NCI-H128 (cell line): ENCODE data around the gene PRKG1.
"Not testable (repeated sequence)": the region's sequence is repeated elsewhere in the genome, so short reads cannot be mapped to it uniquely, and the experiment has no call there.

ENCODE experiments used
- DNase-seq: peaks from one replicate; lab custom pipeline; 2025; ENCODE audit not compliant: unreplicated experiment; lab: John Stamatoyannopoulos, UW

Gene PRKG1

DNA sequence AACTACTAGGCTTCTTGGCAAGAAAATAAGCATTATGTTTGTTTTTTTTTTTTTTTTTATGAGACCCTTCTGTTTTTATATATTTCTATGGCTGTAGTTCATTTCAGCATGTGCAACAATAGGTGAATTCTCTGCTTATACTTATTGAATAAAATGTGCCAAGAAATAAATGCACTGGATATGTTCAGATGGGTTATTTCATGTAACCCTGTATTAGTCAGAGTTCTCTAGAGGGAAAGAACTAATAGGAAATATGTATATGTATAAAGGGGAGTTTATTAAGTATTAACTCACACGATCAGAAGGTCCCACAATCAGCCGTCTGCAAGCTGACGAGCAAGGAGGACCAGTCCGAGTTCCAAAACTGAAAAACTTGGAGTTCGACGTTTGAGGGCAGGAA, 332.3 kb downstream of the PRKG1 start:
- no peak for DNase-seq

DNA sequence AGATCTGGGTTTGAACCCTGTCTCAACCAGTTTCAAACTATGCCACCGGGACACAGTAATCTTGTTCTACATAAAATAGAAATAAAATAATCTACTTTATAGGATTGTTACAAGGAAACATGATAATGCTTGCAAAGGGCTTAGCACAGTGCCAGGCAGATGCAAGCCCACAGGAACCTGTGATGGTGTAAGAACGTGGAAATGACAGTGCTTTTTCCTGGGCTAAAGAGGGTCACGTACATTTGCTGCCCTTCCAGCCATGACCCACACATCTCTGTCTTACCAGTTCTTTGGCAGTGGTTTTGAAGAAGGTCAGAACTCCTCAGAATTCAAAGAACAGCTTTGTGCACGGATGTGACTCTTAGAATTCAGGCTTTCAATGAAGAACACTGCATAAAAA, 342.2 kb downstream of the PRKG1 start:
- DNase-seq: no peak

DNA sequence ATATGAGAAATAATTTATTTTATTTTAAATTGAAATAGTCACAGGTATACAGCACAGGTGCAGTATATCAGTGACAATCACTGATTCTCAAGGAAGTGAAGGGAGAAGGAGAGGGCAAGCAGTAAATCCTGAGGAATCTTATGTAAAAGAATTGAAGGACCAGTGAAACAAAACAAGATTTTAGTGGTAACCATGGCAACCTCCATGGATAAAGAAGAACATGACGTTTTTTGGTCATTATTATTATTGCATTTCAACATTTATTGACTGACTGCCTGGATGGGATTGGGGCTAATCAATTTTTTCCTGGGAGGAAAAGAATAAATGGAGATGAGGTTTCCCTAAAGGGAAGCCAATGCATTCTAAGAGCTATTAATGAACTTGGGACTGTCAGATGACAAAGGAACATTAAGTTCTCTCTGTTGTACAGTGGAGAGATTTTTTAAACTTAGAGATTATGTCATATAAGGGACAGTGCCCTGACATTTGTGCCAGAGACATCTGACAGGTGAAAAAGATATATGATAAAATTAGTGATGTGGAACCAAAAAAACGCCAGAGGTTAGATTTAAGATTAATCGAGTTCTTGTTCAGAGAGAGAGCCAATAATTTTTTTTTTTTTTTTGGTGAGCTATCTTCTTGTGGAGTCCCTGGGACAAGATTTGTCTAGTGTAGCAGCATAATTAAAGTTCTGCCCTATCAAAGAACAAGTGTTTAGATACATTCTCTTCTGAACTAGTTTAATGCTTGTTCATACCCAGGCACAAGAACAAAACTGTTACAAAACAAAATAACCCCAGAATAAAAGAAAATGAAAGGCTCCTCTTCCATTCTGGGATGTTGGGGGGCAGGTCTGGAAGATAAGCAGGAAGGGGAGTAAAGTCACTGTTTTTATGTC, 345.2 kb downstream of the PRKG1 start:
- no peak for DNase-seq

DNA sequence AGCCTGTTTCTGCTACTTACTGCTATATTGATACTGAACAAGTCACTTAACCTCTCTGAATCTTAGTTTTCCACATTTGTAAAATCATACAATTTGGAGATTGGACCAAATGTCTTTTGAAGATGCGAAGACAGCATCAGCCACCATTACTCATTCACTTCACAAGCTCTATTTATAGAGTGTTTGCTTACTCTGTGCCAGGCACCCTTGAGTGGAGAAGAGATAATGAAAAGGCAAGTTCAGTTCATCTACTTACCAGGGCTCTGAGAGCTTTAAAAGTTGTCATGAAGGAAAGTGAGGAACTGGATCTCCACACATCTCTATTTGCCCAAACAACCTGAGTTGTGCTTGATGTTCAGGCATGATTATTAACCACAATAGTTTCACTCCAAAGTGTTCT, 347.6 kb downstream of the PRKG1 start:
- no peak for DNase-seq

DNA sequence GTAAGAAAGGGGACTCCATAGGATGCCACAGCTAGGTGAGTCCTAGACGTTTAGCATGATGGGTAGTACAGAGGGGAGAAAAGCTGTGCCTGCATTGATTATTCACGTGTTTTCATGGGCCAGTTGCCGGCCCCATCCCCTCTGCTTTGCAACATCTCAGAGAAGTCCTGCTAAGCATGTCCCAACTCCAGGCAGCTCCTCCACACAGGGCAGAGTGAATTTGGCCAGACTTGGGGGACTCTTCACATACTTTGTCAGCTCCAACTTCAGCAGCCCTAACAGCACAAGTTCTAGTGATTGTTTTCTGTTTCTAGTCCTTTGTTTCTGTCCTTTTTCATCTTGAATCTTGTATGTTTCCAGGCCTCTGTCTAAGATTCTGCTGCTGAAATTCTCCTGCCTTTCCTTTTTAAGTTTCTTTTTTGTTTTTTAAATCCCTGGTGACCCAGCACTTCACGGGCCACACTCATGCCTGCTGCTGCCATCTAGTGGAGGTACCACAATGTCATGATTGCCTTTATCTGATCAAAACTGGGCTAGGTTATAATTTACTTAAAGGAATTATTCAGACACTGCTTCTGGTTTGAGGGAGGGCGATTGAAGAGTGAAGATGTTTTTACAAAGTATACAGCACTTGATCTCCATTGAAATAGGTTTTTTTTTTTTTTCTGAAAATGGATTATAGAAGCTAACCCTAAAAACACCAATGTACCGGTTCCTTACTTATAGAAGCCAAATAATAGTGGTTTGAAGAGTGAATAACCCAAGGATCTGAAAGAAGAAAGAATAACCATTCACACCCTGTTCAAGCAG, 348.2 kb downstream of the PRKG1 start:
- no peak for DNase-seq

DNA sequence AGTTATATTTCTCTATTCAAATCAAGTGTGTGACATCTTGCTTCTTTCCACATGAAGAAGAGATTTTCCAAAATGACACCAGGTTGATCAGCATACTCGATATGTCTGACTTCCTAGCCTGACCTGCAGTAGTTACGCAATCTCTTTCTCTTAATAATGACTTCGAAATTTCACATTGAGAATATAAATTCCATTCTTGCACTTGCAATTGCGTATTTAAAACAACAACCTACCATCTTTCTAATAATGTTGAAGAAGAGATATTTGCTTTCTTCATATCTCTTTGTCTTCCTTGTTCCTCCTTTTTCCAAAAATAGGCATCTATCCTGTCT, 348.8 kb downstream of the PRKG1 start:
- DNase-seq: no peak

DNA sequence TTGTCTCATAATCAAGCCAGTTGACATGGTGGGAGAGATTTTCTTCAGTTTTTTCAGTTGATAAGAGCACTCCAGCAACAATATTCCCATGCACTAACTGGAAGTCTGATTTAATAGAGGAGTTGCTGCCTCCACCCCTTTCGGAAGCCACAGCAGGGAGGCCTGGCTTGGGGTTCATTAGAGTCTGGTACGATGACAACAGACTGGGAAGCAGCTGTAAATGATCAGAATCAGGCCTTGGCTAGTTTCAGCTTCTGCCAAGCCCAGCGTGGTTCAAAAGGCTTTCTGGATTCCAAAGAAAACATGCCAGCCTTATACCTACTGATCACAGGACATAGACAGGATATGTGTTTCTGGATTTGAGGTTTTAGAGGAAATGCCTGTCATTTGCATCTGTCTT, 351.1 kb downstream of the PRKG1 start:
- no peak for DNase-seq

DNA sequence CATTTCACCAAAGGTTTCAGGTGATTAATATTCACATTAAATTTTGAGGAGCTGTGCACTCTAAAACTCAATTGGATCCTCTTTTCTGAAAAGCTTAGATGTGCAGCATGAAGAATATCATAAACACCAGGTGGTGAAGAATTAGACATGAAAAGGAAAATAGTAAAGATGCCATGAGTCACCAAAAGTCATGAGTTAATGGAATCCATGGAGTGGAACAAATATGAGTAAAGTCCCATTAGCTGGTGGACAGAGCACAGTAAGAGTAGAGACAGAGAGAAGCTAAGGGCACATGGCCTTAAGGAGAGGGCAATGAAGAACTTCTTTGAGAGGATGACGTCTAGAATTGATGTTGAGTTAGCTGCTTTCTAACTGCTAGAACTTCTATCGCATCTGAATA, 353.5 kb downstream of the PRKG1 start:
- no peak for DNase-seq

DNA sequence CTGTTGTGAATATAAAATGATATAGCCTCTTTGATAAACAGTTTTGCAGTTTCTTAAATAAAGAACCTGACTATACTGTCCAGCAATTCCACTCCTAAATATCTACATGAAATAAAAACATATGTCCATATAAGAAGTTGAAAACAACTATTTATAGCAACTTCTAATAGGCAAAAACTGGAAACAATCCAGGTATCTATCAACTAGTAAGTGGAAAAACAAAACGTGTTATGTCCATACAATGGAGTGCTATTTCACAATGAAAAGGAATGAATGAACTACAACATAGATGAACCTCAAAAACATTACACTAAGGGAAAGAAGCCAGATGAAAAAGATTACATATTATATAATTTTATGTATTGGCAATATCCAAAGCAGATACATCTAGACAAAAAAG, 356.2 kb downstream of the PRKG1 start:
- DNase-seq: no peak

DNA sequence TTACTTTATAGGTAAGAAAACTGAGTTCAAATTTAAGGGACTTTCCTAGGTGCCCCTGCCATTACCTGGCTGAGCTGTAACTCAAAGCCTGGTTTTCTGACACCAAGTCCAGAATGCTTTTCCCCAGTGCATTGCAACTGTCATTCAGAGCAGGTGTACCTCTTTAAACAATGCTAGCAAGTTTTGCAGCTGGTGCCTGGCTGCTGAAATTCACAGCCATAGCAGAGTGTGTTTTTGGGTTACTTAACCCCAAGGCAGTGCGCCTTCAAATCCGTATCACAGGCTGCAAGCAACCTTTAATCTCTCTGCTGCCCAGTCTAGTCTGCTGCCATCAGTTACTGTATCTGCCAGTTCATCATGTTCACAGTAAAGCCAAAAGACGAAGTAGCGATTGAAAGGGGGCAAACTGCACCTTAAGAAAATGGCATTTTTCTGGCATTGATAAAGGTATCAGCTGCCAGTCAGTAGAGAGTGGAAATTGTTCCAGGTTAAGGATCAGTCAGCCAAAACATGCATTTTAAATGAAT, 359.7 kb downstream of the PRKG1 start:
- no peak for DNase-seq

DNA sequence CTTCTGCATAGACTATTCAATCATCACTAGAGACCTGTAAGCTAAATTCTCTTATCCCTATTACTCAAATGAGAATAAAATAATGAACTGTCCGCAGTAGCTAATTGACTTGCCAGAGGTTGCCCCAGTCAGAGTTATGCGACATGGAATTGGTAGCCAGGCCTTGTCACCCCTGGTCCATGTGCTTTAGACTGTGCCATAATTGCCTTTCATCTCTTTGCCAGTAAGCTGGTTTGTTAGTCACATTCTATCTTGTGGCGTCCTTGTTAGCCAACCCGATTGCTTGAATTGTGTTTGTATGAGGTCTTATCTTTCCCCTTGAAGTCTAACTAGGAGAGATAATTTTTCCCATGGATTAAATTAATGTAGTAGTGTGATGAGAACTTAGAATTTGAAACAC, 362.5 kb downstream of the PRKG1 start:
- no peak for DNase-seq

DNA sequence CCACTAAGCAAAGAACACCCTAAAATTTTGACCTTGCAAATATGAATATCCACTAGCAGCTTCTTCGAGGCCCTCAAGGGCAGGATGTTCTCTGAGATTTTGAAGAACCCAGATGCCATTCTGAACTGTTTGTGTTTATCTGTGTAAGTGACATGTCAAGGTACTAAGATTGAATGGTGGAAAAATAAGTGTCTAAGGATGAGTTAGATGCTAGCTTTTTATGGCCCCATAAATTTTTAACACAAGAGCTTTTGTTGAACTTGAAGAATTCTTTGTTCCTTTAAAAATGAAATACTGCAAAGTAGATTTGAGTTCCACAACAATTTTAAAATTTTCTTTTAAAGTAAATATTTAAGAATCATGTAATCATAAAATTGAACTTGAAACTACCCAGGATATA, 365.4 kb downstream of the PRKG1 start:
- no peak for DNase-seq

DNA sequence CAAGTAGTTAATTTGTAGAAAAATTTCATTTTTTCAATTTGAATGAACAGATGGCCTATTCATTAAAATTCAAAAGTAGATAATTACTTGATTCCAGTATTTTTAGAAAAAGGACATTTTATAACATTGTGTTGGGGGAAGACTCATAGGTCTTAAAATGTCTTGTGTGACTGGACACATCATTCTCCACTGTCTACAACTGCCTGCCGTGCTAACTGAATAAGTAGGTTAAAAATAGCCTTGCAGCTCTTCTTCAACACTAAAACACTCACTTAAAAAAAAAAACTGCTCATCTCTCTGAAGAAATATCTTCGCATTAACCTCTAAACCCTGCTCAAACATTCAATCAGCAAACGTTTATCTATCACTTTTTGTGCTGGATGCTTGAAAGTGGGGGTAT, 371.3 kb downstream of the PRKG1 start:
- DNase-seq: no peak

DNA sequence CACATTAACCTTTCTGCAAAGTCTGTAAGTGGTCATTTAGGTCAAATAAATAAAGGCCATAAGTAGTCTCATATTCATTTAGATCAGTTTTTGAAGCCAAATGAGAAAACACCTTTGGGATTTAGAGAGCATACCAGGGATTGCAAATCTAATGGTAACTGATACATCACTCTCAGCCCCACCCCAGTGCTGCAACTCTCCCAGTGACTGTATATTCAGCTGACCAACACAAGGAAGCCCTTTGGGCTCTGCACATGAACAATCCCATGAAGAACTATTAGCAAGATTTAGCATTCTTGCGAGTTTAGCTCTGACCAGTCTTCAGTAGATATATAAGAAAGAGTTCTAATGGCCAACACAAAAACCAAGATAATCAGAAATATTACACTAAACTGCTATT, 372.8 kb downstream of the PRKG1 start:
- DNase-seq: no peak

DNA sequence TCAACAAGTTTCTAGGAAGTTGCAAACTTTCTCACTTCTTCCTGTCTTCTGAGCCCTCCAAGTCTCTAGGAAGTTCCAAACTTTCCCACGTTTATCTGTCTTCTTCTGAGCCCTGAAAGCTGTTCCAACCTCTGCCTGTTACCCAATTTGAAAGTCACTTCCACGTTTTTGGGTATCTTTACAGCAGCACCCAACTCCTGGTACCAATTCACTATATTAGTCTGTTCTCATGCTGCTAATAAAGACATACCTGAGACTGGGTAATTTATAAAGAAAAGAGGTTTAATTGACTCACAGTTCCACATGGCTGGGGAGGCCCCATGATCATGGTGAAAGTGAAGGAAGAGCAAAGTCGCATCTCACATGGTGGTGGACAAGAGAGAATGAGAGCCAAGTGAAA, 381.5 kb downstream of the PRKG1 start:
- DNase-seq: not testable (repeated sequence)

DNA sequence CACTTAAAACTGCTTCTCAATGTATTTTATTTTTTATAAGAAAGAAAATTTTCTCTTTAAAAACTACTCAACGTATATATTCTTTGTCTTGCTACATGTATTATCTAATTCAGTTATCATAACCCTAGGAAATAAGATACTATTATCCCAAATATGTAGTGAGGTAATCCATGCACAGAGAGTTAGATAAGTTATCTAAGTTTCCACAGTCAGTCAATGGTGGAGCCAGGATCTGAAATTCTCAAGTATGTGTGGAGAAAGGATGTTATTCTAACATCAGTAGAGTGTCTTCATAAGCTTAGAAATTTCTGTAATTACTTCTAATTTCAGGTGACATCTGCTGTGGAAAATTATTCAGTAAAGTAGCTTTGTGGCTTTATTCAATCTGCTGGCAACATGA, 385.2 kb downstream of the PRKG1 start:
- DNase-seq: no peak

DNA sequence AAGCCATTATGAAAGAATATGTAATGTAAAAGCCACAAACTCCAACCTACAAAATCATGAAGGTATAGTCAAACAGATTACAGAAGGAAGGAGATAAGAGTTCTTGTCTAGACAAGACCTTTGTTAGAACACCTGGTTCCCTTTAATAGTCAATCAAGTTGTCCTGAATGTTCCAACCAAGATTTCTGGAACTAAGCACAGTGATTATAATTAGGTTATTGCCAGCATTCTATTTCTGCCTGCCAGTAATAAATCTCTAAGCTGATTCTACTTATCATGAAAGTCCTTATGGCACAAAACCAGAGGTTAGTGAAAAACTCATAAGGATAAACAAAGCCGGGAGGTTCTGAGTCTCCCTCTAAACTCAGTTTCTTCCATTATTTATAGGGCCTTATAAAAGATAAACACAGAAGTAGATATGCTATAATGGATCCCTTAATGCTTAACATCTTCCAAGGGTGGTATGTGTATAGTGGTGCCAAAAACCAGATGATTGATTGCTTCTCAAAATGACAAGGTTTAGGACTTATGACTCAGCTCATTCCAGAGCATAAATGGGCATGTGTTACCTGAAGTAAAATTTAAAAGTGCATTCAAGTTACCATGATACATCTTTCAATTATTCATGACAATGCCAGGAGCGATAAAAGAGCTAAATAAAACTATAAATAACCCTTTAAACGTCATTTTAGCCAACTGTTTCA, 387.9 kb downstream of the PRKG1 start:
- no peak for DNase-seq

DNA sequence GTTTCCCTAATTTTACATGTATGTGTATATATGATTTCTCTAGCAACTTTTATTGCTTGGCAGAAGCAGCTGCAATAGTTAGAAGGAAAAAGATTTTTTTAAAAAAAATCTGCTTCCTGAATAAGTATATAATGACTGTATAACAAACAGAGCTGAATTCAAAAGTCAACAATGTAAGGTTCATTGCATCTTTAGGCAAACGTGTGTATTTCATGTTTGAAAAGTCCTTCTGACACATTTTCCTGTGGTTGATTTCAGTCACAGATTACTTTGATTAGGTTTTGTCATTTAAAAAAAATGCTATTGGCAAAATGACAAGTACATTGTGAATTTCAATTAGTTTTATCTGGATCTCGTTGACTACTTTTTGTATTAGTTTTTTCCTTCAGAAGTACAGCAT, 394.1 kb downstream of the PRKG1 start:
- no peak for DNase-seq

DNA sequence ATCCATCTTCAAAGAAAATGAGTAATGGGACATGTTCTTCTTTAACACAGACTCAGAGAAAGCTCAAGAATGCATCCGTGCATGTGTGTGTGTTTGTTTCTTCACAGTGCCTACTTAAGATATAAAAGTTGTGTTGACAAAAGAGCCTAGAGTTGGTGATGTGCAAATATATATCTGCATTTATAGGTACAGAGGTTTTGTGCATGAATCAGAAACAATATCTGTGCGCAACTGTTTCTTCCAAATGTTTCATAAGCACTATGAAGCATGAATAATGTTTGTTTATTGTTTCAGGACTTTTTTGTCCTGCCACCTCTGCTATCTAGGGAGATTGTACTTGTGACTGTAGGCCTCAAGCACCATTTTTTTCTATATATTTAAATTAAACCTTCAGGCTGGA, 395.4 kb downstream of the PRKG1 start:
- DNase-seq: no peak

DNA sequence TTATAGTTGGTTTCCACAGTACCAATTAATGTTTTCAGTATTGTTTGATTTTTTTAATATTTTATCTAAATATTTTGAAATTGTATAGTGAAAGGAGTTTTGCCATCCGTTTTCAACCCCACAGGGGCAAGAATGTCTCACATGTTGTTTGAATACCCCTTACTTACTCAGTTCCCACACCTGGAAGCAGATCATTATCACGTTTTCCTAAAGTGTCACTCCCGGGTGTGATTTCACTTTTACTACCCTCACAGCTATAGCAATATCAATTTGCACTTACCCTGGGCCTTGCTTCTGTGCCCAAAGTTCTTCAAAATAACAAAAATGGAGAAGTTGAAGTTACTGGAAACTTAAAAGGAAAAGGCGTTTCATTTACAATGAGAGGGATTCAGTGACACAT, 397.0 kb downstream of the PRKG1 start:
- no peak for DNase-seq

DNA sequence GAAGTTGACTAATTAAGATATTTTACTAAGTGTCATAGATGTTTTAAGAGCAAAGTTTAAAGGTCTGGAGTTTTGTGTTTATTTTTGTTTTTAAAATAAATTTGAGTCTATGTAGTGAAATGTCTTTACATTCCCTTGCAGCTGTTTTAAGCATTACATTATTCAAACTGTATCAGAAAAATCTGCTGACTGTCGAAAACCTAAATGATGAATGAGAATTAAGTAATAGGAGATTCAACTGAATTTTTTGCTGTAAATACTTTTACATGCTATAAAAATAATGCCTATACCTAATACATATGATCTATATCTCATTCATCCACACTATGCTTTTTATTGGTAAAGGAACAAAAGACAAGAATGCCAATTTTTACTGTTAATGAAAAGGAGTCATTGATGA, 397.9 kb downstream of the PRKG1 start:
- DNase-seq: no peak

DNA sequence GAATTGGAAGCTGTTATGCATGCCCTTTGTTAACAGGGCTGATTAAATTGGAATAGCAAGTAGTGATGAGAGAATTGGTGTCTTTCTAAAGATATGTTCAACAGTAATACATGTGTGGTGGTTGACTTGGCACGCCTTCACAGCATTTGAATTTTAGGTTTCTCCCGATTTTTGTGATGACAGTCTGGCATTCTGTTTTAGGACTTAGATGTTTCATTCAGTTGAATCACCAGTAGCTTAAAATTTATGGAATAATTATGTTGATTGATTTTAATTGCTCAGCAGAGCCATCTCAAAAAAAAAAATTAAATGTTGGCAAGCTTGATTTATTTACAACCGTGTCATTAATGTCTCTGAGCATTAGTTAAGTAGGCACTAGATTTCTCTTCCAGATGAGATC, 405.4 kb downstream of the PRKG1 start:
- no peak for DNase-seq
